ENCODE results near the gene MINDY4. TPM values are rescaled to one million over a fixed set of nuclear protein-coding genes. Genes with fewer than 3 reads are reported as not detected.
A peak's percentile ranks its signal among the peaks of the same experiment; 100 is the strongest.

Gene MINDY4
- total and polyA plus RNA-seq, 4 donors: 0.93 to 6.1 (median 1.9) TPM

- WGBS: 94% methylated on average over 4 of the region's 4 CpGs
Measured at GRCh38 chr7:30814700-30815387, 43.6 kb downstream of the MINDY4 start.

GRCh38 chr7:30815388-30815854 is 44.2 kb downstream of the MINDY4 start:
- Histone ChIP-seq H3K4me1 (ENCODE audit: control insufficient read depth in 4 of 4, insufficient read depth in 4 of 4, low read length in 3 of 4) (no peaks in the 10 kb centered on the region), H3K27ac (ENCODE audit: low read depth in 1 of 2, low read length in 2 of 2) (no peak overlapping the region), H3K4me3 (ENCODE audit: low read depth in 1 of 3, low read length in 3 of 3) (no peak overlapping the region), H3K9ac (ENCODE audit: low read depth in 1 of 2, low read length in 2 of 2) (no peak overlapping the region), H3K9me3 (ENCODE audit: control insufficient read depth in 4 of 4, low read length in 3 of 4) (no peaks in the 10 kb centered on the region), H3K27me3 (ENCODE audit: control insufficient read depth in 4 of 4, insufficient read depth in 4 of 4, low read length in 3 of 4) (no peaks in the 10 kb centered on the region), H3K36me3 (ENCODE audit: control insufficient read depth in 4 of 4, insufficient read depth in 3 of 4, low read depth in 1 of 4, low read length in 3 of 4) (no peaks in the 10 kb centered on the region)
- no peak for TF ChIP-seq RXRA (IDR thresholded peaks at IDR 0.05)
- no peak for TF ChIP-seq MAX (IDR thresholded peaks at IDR 0.05)
- TF ChIP-seq HNF4A (conservative IDR thresholded peaks at IDR 0.05): no peak
- TF ChIP-seq GABPA (IDR thresholded peaks at IDR 0.05 in 1 of 2, conservative IDR thresholded peaks at IDR 0.05 in 1 of 2): no peak
- no peak for TF ChIP-seq CTCF (IDR thresholded peaks at IDR 0.05; ENCODE audit: low read depth, low read length, missing input control)
- no peak for TF ChIP-seq YY1 (IDR thresholded peaks at IDR 0.05)
- no peak for TF ChIP-seq ATF3 (IDR thresholded peaks at IDR 0.05)
- TF ChIP-seq SP1 (IDR thresholded peaks at IDR 0.05): no peak
- no peak for TF ChIP-seq NR2F2 (IDR thresholded peaks at IDR 0.05)
- TF ChIP-seq ZBTB33 (IDR thresholded peaks at IDR 0.05): no peak
- TF ChIP-seq HNF4G (IDR thresholded peaks at IDR 0.05): no peak
- TF ChIP-seq REST (IDR thresholded peaks at IDR 0.05): no peak
- TF ChIP-seq TAF1 (conservative IDR thresholded peaks at IDR 0.05): no peak
- TF ChIP-seq RAD21 (IDR thresholded peaks at IDR 0.05): no peak
- no peak for TF ChIP-seq FOXA1 (IDR thresholded peaks at IDR 0.05)
- no peak for TF ChIP-seq JUND (IDR thresholded peaks at IDR 0.05)
- TF ChIP-seq EGR1 (IDR thresholded peaks at IDR 0.05; ENCODE audit: low read depth in 2 of 2): no peak
- no peak for TF ChIP-seq FOXA2 (IDR thresholded peaks at IDR 0.05)
- peak; percentile 8 for DNase-seq (ENCODE audit: low spot score)
- 85% methylated on average over 3 of the region's 3 CpGs for WGBS

More at GRCh38 chr7:30814700-30815387, 43.6 kb downstream of the MINDY4 start:
- no peaks in the 10 kb centered on the region for H3K4me1 ChIP-seq (ENCODE audit: control insufficient read depth in 4 of 4, insufficient read depth in 4 of 4, low read length in 3 of 4)
- DNase-seq (ENCODE audit: low spot score): peak; percentile 26
- H3K36me3 ChIP-seq (ENCODE audit: control insufficient read depth in 4 of 4, insufficient read depth in 3 of 4, low read depth in 1 of 4, low read length in 3 of 4): no peaks in the 10 kb centered on the region
- H3K4me3 ChIP-seq (ENCODE audit: low read depth in 1 of 3, low read length in 3 of 3): no peak overlapping the region
- H3K27me3 ChIP-seq (ENCODE audit: control insufficient read depth in 4 of 4, insufficient read depth in 4 of 4, low read length in 3 of 4): no peaks in the 10 kb centered on the region
- no peaks in the 10 kb centered on the region for H3K9me3 ChIP-seq (ENCODE audit: control insufficient read depth in 4 of 4, low read length in 3 of 4)
- no peak overlapping the region for H3K9ac ChIP-seq (ENCODE audit: low read depth in 1 of 2, low read length in 2 of 2)
- no peak for TF ChIP-seq SP1 (IDR thresholded peaks at IDR 0.05)
- TF ChIP-seq HNF4G (IDR thresholded peaks at IDR 0.05): no peak
- TF ChIP-seq JUND (IDR thresholded peaks at IDR 0.05): no peak
- no peak for TF ChIP-seq ATF3 (IDR thresholded peaks at IDR 0.05)
- no peak for TF ChIP-seq NR2F2 (IDR thresholded peaks at IDR 0.05)
- no peak overlapping the region for H3K27ac ChIP-seq (ENCODE audit: low read depth in 1 of 2, low read length in 2 of 2)
